ENCODE data around the gene ATP5PF. TPM values are rescaled to one million over a fixed set of nuclear protein-coding genes. Genes with fewer than 3 reads are reported as not detected.
"Not testable (repeated sequence)": the region's sequence is repeated elsewhere in the genome, so short reads cannot be mapped to it uniquely, and the experiment has no call there.

Gene ATP5PF
- total RNA-seq, 1 donor from 2014 or later, result 74.9 TPM

GRCh38 chr21:25710550-25710949 is 24.2 kb downstream of the ATP5PF start:
- no peaks in the 10 kb centered on the region for H3K9me3 ChIP-seq
- H3K27ac ChIP-seq, result no peak overlapping the region
- H3K4me1 ChIP-seq, result no peaks in the 10 kb centered on the region
- intact Hi-C loops (cut with DNase I), result no loop called here
- no peaks in the 10 kb centered on the region for H3K27me3 ChIP-seq
- peaks cover 0 to 8% of the 10 kb centered on the region in 2 donors for H3K36me3 ChIP-seq
- no peak for DNase-seq (ENCODE audit: extremely low spot score in 2 of 2)
- H3K4me3 ChIP-seq, result no peak overlapping the region
- TF ChIP-seq POLR2A (IDR thresholded peaks at IDR 0.05) (no peak), POLR2AphosphoS5 (IDR thresholded peaks at IDR 0.05; ENCODE audit: insufficient read depth in 1 of 2, low read depth in 1 of 2) (no peak), CTCF (IDR thresholded peaks at IDR 0.05) (no peak)

GRCh38 chr21:25709684-25710265 is 24.9 kb downstream of the ATP5PF start:
- Histone ChIP-seq H3K4me1 (no peaks in the 10 kb centered on the region), H3K27ac (no peak overlapping the region), H3K4me3 (no peak overlapping the region), H3K27me3 (no peaks in the 10 kb centered on the region), H3K36me3 (peaks cover 0 to 8% of the 10 kb centered on the region in 2 donors), H3K9me3 (no peaks in the 10 kb centered on the region)
- intact Hi-C loops (cut with DNase I), result loop anchor here (2.0 kb wide), 1 partner anchor 101 kb away; no protein-coding TSS in a partner anchor
- DNase-seq (ENCODE audit: extremely low spot score in 2 of 2), result no peak
- TF ChIP-seq POLR2AphosphoS5 (IDR thresholded peaks at IDR 0.05; ENCODE audit: insufficient read depth in 1 of 2, low read depth in 1 of 2) (no peak), CTCF (IDR thresholded peaks at IDR 0.05) (no peak), POLR2A (IDR thresholded peaks at IDR 0.05) (no peak)

GRCh38 chr21:25708467-25709065 is 26.1 kb downstream of the ATP5PF start:
- Histone ChIP-seq H3K4me3 (no peak overlapping the region), H3K9me3 (no peaks in the 10 kb centered on the region), H3K36me3 (peaks cover 0 to 8% of the 10 kb centered on the region in 2 donors), H3K27ac (no peak overlapping the region), H3K4me1 (no peaks in the 10 kb centered on the region), H3K27me3 (no peaks in the 10 kb centered on the region)
- intact Hi-C loops (cut with DNase I), result loop anchor here (2.0 kb wide), 1 partner anchor 100 kb away; no protein-coding TSS in a partner anchor
- no peak for DNase-seq (ENCODE audit: extremely low spot score in 2 of 2)
- peak; percentile 71 to 83 (median 78) for TF ChIP-seq CTCF (IDR thresholded peaks at IDR 0.05)
- no peak for TF ChIP-seq POLR2AphosphoS5 (IDR thresholded peaks at IDR 0.05; ENCODE audit: insufficient read depth in 1 of 2, low read depth in 1 of 2)

GRCh38 chr21:25701529-25701928 is 33.2 kb downstream of the ATP5PF start:
- Histone ChIP-seq H3K4me3 (no peak overlapping the region), H3K27me3 (no peaks in the 10 kb centered on the region), H3K27ac (no peak overlapping the region), H3K9me3 (no peaks in the 10 kb centered on the region), H3K4me1 (no peaks in the 10 kb centered on the region), H3K36me3 (no peaks in the 10 kb centered on the region)
- intact Hi-C loops (cut with DNase I), result no loop called here
- TF ChIP-seq CTCF (IDR thresholded peaks at IDR 0.05) (no peak), POLR2A (IDR thresholded peaks at IDR 0.05) (no peak), POLR2AphosphoS5 (IDR thresholded peaks at IDR 0.05; ENCODE audit: insufficient read depth in 1 of 2, low read depth in 1 of 2) (no peak)
- DNase-seq (ENCODE audit: extremely low spot score in 2 of 2), result no peak

GRCh38 chr21:25700741-25701140 is 34.0 kb downstream of the ATP5PF start:
- DNase-seq (ENCODE audit: extremely low spot score in 2 of 2), result no peak
- Histone ChIP-seq H3K27ac (no peak overlapping the region), H3K4me1 (no peaks in the 10 kb centered on the region), H3K27me3 (no peaks in the 10 kb centered on the region), H3K36me3 (no peaks in the 10 kb centered on the region), H3K4me3 (no peak overlapping the region), H3K9me3 (no peaks in the 10 kb centered on the region)
- TF ChIP-seq CTCF (IDR thresholded peaks at IDR 0.05) (no peak), POLR2AphosphoS5 (IDR thresholded peaks at IDR 0.05; ENCODE audit: insufficient read depth in 1 of 2, low read depth in 1 of 2) (no peak), POLR2A (IDR thresholded peaks at IDR 0.05) (no peak)
- intact Hi-C loops (cut with DNase I), result no loop called here

GRCh38 chr21:25695461-25695860 is 39.2 kb downstream of the ATP5PF start:
- H3K27me3 ChIP-seq; H3K4me1 ChIP-seq; DNase-seq (ENCODE audit: extremely low spot score in 2 of 2); H3K36me3 ChIP-seq; H3K4me3 ChIP-seq; H3K9me3 ChIP-seq; H3K27ac ChIP-seq; intact Hi-C loops (cut with DNase I): not testable (repeated sequence)

Measured in vagina (tissue), 2 donors.